PC-3 (cell line): Measurements from ENCODE around the gene PCNX3.

Experiments
- CTCF ChIP-seq: fragments of 300-600 bp; sonication (generic); conservative IDR thresholded peaks from 2 replicates; pipeline ENCODE4 v1.5.1; 2017; ENCODE audit warnings: antibody characterized with exemption, low read depth, mild to moderate bottlenecking, low read length
- EZH2 ChIP-seq: fragments of 300-600 bp; sonication (generic); IDR thresholded peaks from one replicate; pipeline ENCODE4 v1.6.1; 2017; ENCODE audit warnings: antibody characterized with exemption, mild to moderate bottlenecking, low read length; ENCODE audit not compliant: unreplicated experiment
- EZH2phosphoT487 ChIP-seq: fragments of 300-600 bp; sonication (generic); IDR thresholded peaks from 2 replicates; pipeline ENCODE4 v1.6.1; 2018; ENCODE audit warnings: mild to moderate bottlenecking, antibody characterized with exemption, low read length, borderline replicate concordance

- TF ChIP-seq EZH2phosphoT487 (no peak), EZH2 (no peak), CTCF (no peak)
Measured at GRCh38 chr11:65623852-65624616, 8.5 kb downstream of the PCNX3 start.
